Lung microvascular endothelial cell (primary cell): ENCODE results near the gene RSAD1. TPM values are rescaled to one million over a fixed set of nuclear protein-coding genes. Genes with fewer than 3 reads are reported as not detected.

Experiments
- DNase-seq, 2 donors: peaks; one replicate each; pipeline versions ENCODE4 v3.0.0 to v3.0.0-alpha.2; 2010; ENCODE audit warnings: low read depth in 2 of 2
- total RNA-seq: library from RNA; depleted of rRNA; stranded (reverse); fragments of >200 nt; gene quantifications from 2 replicates; pipeline ENCODE4 v1.2.1, GENCODE V29; 2014

The RSAD1 gene
- total RNA-seq, 1 donor from 2014 or later, result 14.5 TPM

DNA sequence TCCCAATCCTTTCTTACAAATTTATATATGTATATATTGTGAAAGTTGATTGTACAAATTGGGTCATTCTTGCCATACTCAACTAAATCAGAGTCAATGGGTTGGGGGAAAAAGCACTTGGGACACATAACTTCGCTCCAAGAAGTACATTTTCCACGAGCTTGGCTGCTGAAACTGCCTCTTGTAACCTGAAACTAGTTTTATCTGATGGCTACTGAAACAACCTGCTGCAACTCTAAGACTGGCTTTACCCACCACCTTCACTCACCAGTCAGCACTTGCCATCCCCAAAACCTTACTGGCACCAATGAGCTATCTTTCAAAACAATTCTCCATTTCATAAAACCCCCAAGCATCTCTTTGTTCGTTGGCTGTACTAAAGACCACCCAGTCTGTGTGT is 15.1 kb downstream of the RSAD1 start:
- DNase-seq, result no peak

DNA sequence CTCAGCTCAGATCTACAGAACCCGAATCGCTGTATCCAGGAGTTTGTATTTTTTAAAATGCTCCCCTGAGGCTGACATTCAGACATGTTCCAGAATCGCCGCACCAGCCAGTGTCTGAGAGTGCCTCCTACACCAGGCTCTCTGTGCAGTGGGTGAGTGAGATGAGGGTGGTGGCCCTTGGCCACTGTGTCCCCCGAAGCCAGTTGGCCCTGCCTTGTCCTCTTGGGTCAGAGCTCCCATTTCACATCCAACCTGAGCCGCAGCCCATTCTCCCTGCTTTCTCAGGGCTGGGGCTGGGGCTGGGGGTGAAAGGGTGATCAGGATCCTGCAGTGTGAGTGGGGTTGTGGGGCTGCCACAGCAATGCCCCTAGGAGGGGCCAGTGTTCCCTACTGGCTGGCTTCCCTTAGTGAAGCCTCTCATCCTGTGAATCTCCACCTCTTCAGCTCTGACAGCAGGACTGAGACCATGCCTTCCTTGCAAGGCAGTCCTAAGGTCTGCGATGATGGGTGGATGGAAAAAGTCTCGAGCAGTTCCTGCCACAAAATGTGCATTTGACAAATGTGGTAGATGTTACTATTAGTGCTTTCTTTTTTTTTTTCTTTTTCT is 16.7 kb downstream of the RSAD1 start:
- DNase-seq, result no peak

DNA sequence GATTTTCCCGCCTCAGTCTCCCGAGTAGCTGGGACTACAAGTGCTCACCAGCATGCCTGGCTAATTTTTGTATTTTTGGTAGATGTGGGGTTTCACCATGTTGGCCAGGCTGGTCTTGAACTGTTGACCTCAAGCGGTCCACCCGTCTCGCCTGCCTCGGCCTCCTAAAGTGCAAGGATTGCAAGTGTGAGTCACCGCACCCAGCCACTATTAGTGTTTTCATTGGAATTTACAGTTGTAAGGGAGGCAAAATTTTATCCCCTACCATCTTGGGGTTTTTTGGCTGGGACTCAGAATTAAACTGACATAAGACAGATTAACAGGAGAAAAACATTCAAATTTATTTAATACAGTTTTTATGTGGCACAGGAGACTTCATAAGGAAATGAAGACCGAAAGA is 17.3 kb downstream of the RSAD1 start:
- no peak for DNase-seq

- DNase-seq, result no peak
These were observed 19.6 kb downstream of the RSAD1 start for GRCh38 chr17:50498021-50498874.

DNA sequence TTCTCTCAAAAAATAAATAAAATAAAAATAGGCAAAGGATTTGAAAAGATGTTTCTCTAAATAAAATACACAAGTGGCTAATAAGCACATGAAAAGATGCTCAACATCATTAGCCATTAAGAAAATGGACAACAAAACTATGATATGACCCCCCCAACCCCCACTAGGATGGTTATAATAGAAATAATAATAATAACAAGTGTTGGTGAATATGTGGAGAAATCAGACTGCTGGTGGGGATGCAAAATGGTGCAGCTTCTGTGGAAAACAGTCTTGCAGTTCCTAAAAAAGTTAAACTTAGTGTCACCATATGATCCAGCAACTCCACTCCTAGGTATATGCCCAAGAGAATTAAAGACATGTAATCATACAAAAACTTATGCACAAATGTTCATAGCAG is 20.6 kb downstream of the RSAD1 start:
- DNase-seq, result no peak

- no peak for DNase-seq
These were observed 21.1 kb downstream of the RSAD1 start for GRCh38 chr17:50499721-50500120.

DNA sequence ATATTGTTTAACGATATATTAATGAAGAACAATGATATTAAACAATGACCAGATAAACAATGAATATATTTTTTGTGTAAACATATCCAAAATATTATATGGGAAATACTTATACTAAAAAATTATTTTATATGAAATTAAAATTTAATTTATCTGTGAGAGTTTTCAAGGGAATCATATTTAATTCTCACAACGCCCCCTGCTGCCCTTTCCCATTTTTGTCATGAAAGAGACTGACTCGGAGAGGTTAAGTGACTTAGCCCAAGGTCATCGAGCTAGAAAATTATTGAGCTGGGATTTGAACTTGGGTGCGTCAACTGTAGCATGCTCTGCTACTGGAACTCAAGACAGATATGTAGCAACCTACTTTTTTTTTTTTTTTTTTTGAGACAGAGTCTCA is 22.4 kb downstream of the RSAD1 start:
- DNase-seq, result peak; percentile 34 to 59

DNA sequence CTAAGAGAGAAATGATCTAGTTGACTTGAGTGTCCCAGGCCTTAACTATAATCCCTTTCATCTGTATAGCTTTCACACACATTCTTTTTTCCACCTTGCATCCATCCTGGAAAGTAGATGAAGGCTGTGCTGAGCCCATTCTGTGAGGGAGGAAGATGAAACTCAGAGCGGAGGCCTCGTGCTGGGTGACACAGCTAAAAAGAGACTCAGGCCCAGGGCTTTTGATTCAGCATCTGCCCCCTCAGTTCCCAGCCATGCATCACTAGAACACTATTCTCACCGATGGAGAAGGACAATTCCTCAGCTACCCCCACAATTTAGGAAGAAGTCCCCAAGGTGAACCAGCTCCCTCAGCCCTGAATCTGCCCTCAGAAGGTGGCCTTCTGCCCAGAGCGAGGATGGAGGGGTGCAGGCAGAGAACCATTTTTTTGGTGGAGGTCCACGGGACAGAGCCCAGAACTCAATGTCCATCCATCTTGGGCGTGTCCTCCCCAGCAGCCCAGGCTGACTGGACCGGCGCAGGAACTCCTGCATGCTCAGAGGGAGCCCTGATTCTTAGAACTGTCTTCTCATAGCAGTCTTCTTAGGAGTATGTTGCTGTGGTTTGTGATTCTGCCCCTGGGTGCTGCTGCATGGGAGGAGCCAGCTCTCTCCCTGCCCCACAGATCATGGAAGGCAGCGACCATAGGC is 23.8 kb downstream of the RSAD1 start:
- no peak for DNase-seq

GRCh38 chr17:50505591-50506130 is 27.0 kb downstream of the RSAD1 start:
- no peak for DNase-seq

DNA sequence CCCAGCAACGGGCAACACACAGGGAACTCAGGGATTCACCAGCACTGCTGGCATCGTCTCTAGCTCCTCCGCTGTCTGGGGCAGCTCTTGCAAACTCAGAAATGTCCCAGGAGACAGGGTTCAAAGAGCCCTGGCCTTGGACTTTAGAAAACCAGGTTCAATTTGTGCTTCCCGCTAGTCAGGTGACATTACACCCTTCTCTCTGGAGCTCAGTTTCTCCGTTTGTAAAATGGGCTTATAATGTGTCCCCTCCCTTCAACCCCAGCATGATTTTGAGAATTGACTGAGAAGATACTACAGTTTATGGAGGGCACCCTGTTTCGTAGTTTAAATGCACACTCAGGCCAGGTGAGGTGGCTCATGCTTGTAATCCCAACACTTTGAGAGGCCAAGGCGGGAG is 27.6 kb downstream of the RSAD1 start:
- no peak for DNase-seq

GRCh38 chr17:50507871-50508572 is 29.4 kb downstream of the RSAD1 start, which contains the start of gene MYCBPAP:
TSS of gene MYCBPAP (plus strand) at chr17:50508439. CDS start at chr17:50508675, 236 bp downstream.
- peak; percentile 76 to 88 for DNase-seq

DNA sequence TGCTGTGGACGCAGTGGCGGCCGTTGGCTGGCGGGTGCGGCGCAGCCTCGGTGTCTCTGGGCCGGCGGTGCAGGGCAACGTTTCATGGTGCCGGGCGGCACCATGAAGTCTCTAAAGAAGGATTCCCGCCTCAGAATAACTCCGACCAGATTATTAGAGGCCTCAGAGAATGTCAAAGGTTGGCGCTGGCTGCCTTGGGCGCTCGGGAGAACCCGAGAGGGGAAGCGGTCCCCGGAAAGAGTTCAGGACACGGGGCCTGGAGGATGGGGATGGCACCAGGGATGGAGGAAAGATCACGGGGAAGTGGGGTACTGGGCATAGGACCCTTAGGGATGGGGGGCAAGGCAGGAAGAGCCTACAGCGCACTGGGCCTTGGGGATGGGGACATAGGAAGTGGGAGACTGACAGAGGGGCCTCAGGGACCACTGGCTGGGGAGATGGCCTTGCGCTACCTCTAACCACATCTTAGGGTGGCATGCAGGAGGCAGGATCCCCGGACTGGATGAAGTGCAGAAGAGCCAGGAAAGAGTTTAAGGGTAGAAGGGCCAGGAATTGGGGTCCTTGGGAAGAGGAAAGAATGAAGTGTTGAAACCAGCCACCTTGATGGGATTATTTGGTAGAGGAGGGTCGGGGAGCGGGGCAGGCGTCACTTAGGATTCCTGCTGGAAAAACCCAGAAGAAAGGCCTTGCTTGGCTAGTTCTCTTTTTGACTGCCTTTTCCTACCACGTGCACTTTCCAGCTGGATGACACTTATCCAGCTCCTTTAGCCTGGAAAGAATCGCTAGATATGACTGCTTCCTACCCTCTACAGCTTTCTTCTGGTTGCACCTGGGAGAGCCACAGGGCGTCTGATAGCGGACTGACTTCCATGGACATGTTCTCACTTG is 30.2 kb downstream of the RSAD1 start:
- no peak for DNase-seq

DNA sequence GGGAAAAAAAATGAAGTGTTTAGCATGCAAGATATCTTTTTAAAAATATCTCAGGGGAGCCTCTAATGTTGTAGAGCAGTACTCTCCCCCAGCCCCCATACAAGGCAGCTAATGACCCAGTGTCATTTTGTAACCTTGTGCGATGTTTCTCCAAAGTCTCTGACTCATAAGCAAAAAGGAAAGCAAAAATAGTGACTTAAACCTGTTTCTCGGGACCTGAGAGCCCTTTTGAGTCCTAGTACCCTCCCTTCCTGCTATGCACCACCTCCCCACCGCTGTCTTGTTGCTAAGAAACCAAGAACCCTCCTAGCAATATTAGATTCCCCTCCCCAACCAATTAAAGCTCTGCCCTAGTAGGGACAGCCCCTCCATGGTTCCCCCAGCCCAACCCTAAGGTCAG is 32.4 kb downstream of the RSAD1 start:
- peak in 1 of 2 donors; percentile 56 for DNase-seq

DNA sequence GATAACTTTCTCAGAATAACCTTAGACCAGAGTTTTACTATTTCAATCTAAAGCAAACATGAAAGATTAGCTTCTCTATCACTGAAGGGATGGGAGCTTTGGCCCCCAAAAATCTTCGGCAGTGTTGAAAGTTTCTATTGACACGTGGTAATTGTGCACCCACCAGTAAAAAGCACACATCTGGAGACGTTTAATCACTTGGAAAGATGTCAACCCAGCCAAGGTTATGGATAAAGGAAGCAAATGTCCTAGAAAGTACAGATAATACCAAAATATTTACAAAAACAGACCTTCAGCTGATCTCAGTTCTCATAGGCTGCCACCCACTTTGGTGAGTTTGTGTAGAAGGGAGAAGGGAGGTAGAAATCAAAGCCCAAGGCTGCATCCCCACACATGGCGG is 34.8 kb downstream of the RSAD1 start:
- no peak for DNase-seq

DNA sequence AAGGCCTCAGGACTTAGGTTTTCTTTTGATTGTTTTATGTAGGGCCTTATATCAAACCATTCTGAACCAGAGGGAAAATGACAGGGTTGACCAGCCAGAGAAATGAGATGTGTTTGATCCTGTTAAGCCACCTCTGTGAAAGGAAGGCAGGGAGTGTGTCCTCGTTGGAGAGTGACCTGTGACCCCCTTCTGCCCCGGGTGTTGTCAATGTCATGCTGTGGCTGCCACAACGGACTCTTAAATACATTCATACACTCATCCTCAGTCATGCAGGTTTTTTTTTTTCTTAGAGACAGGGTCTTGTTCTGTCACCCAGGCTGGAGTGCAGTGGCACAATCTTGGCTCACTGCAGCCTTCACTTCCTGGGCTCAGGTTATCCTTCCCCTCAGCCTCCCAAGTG is 35.7 kb downstream of the RSAD1 start:
- DNase-seq, result no peak

- DNase-seq, result no peak
These were observed 36.5 kb downstream of the RSAD1 start for GRCh38 chr17:50514936-50515702.

- DNase-seq, result peak in 1 of 2 donors; percentile 47
These were observed 38.4 kb downstream of the RSAD1 start for GRCh38 chr17:50517011-50517410.

GRCh38 chr17:50517504-50518383 is 39.1 kb downstream of the RSAD1 start:
- no peak for DNase-seq
